ENCODE results near the gene EPS15.
A peak's percentile ranks its signal among the peaks of the same experiment; 100 is the strongest.

Gene EPS15

GRCh38 chr1:51341876-51342496, 177.1 kb downstream of the EPS15 start:
- Histone ChIP-seq H2AFZ (ENCODE audit: low read length) (0 out of 2 replicates have a peak overlapping the region, but pooled peaks have one; percentile 8), H4K20me1 (ENCODE audit: insufficient read depth, low read length, poor library complexity, severe bottlenecking) (no peaks in the 10 kb centered on the region), H3K36me3 (ENCODE audit: insufficient read depth, low read length) (no peaks in the 10 kb centered on the region), H3F3A (ENCODE audit: low read depth) (no peaks in the 10 kb centered on the region), H3K9me2 (replicated peaks; ENCODE audit: low read depth, low read length) (no peaks in the 10 kb centered on the region), H3K27me3 (ENCODE audit: insufficient read depth, low read length, poor library complexity, severe bottlenecking) (no peaks in the 10 kb centered on the region), H3K4me2 (ENCODE audit: low read depth, low read length, poor library complexity, severe bottlenecking) (no peak overlapping the region), H3K9me3 (ENCODE audit: insufficient read depth, low read depth, low read length) (no peaks in the 10 kb centered on the region), H3K79me2 (ENCODE audit: insufficient read depth, low read length) (no peaks in the 10 kb centered on the region), H3K4me3 (ENCODE audit: low read length, poor library complexity, severe bottlenecking) (no peak overlapping the region), H3K9ac (ENCODE audit: low read depth, low read length, poor library complexity, severe bottlenecking) (no peak overlapping the region), H3K4me1 (ENCODE audit: insufficient read depth, low read length, poor library complexity, severe bottlenecking) (peaks cover 8% of the 10 kb centered on the region)
- TF ChIP-seq CTCF (conservative IDR thresholded peaks at IDR 0.05; ENCODE audit: low read length) (peak; percentile 67), EZH2phosphoT487 (IDR thresholded peaks at IDR 0.05; ENCODE audit: borderline replicate concordance) (no peak)

GRCh38 chr1:51340380-51340779, 178.7 kb downstream of the EPS15 start:
- no peak overlapping the region for H2AFZ ChIP-seq (ENCODE audit: low read length)
- TF ChIP-seq CTCF (conservative IDR thresholded peaks at IDR 0.05; ENCODE audit: low read length) (no peak), EZH2phosphoT487 (IDR thresholded peaks at IDR 0.05; ENCODE audit: borderline replicate concordance) (no peak)
- no peak overlapping the region for H3K4me2 ChIP-seq (ENCODE audit: low read depth, low read length, poor library complexity, severe bottlenecking)
- H3K79me2 ChIP-seq (ENCODE audit: insufficient read depth, low read length), result no peaks in the 10 kb centered on the region
- H3K9me2 ChIP-seq (replicated peaks; ENCODE audit: low read depth, low read length), result no peaks in the 10 kb centered on the region
- H4K20me1 ChIP-seq (ENCODE audit: insufficient read depth, low read length, poor library complexity, severe bottlenecking), result no peaks in the 10 kb centered on the region
- H3F3A ChIP-seq (ENCODE audit: low read depth), result no peaks in the 10 kb centered on the region
- no peaks in the 10 kb centered on the region for H3K9me3 ChIP-seq (ENCODE audit: insufficient read depth, low read depth, low read length)
- H3K9ac ChIP-seq (ENCODE audit: low read depth, low read length, poor library complexity, severe bottlenecking), result no peak overlapping the region
- no peak overlapping the region for H3K4me3 ChIP-seq (ENCODE audit: low read length, poor library complexity, severe bottlenecking)
- no peaks in the 10 kb centered on the region for H3K36me3 ChIP-seq (ENCODE audit: insufficient read depth, low read length)
- H3K27me3 ChIP-seq (ENCODE audit: insufficient read depth, low read length, poor library complexity, severe bottlenecking), result no peaks in the 10 kb centered on the region
- peaks cover 8% of the 10 kb centered on the region for H3K4me1 ChIP-seq (ENCODE audit: insufficient read depth, low read length, poor library complexity, severe bottlenecking)

GRCh38 chr1:51336711-51337110, 182.4 kb downstream of the EPS15 start:
- H3K9me3 ChIP-seq (ENCODE audit: insufficient read depth, low read depth, low read length), result no peaks in the 10 kb centered on the region

More at GRCh38 chr1:51336711-51337110, 182.4 kb downstream of the EPS15 start:
- Histone ChIP-seq H3K9ac (ENCODE audit: low read depth, low read length, poor library complexity, severe bottlenecking) (no peak overlapping the region), H3K36me3 (ENCODE audit: insufficient read depth, low read length) (no peaks in the 10 kb centered on the region), H3K4me1 (ENCODE audit: insufficient read depth, low read length, poor library complexity, severe bottlenecking) (peaks cover 9% of the 10 kb centered on the region), H3K79me2 (ENCODE audit: insufficient read depth, low read length) (no peaks in the 10 kb centered on the region), H4K20me1 (ENCODE audit: insufficient read depth, low read length, poor library complexity, severe bottlenecking) (no peaks in the 10 kb centered on the region), H3K9me2 (replicated peaks; ENCODE audit: low read depth, low read length) (no peaks in the 10 kb centered on the region), H3K27me3 (ENCODE audit: insufficient read depth, low read length, poor library complexity, severe bottlenecking) (no peaks in the 10 kb centered on the region), H3K4me2 (ENCODE audit: low read depth, low read length, poor library complexity, severe bottlenecking) (no peak overlapping the region), H3K4me3 (ENCODE audit: low read length, poor library complexity, severe bottlenecking) (no peak overlapping the region), H3F3A (ENCODE audit: low read depth) (no peaks in the 10 kb centered on the region), H2AFZ (ENCODE audit: low read length) (no peak overlapping the region; the same call in 1 of the 2 replicates)
- TF ChIP-seq CTCF (conservative IDR thresholded peaks at IDR 0.05; ENCODE audit: low read length) (no peak), EZH2phosphoT487 (IDR thresholded peaks at IDR 0.05; ENCODE audit: borderline replicate concordance) (no peak)

Measured in Loucy (cell line).